Uterus (tissue), 2 donors: ENCODE results near the gene VPS37D.

ENCODE experiments used
- CTCF ChIP-seq, 4 experiments: fragments of 200-600 bp in 2 of 4; fragments of 450-650 bp in 2 of 4; sonication (generic) in 2 of 4; IDR thresholded peaks; one replicate each; pipeline ENCODE4 v1.5.1; 2016 to 2019; ENCODE audit warnings: antibody characterized with exemption in 4 of 4, mild to moderate bottlenecking in 2 of 4, moderate library complexity in 1 of 4
- POLR2A ChIP-seq, 2 donors: fragments of 450-650 bp; IDR thresholded peaks; one replicate each; pipeline ENCODE4 v1.6.1; 2016; ENCODE audit warnings: antibody characterized with exemption in 2 of 2, mild to moderate bottlenecking in 1 of 2, moderate library complexity in 1 of 2

GRCh38 chr7:73623798-73624668 lies 43.6 kb upstream of the VPS37D start, which contains the start of gene MLXIPL:
- TF ChIP-seq POLR2A (IDR thresholded peaks at IDR 0.05) (peak in 1 of 2 donors; percentile 42), CTCF (IDR thresholded peaks at IDR 0.05) (no peak)
